Right lobe of liver (tissue), 6 donors: ENCODE results near the gene WIZ. TPM values are rescaled to one million over a fixed set of nuclear protein-coding genes. Genes with fewer than 3 reads are reported as not detected.
A peak's percentile ranks its signal among the peaks of the same experiment; 100 is the strongest.
"Not testable (repeated sequence)": the region's sequence is repeated elsewhere in the genome, so short reads cannot be mapped to it uniquely, and the experiment has no call there.

Experiments
- ATAC-seq, 4 donors: fragments of 200-7000 bp; cut with Tn5 transposase; one replicate each; pipeline ENCODE4 v1.9.1; 2020; ENCODE audit warnings: mild to moderate bottlenecking in 4 of 4, moderate library complexity in 4 of 4
- DNase-seq, 3 donors: peaks; one replicate each; pipeline ENCODE4 v3.0.0-alpha.2; 2020
- H3K27ac ChIP-seq, 3 donors: fragments of 200-600 bp; one replicate each; pipeline ENCODE4 v1.8.0; 2022
- H3K27me3 ChIP-seq, 2 donors: fragments of 200-600 bp; one replicate each; pipeline ENCODE4 v1.8.0; 2022
- H3K36me3 ChIP-seq, 4 donors: fragments of 200-600 bp; sonication (generic) in 1 of 4; one replicate each; pipeline versions ENCODE4 v1.5.1 to v1.8.0; 2017 to 2022; ENCODE audit warnings: control low read depth in 1 of 4
- H3K4me1 ChIP-seq, 4 donors: fragments of 200-600 bp; sonication (generic) in 1 of 4; one replicate each; pipeline versions ENCODE4 v1.5.1 to v1.8.0; 2017 to 2022; ENCODE audit warnings: control low read depth in 1 of 4
- H3K4me3 ChIP-seq, 3 donors: fragments of 200-600 bp; one replicate each; pipeline ENCODE4 v1.8.0; 2022
- H3K9me3 ChIP-seq, 4 donors: fragments of 200-600 bp; sonication (generic) in 1 of 4; one replicate each; pipeline versions ENCODE4 v1.5.1 to v1.8.0; 2017 to 2022; ENCODE audit warnings: control low read depth in 1 of 4
- CTCF ChIP-seq, 4 donors: fragments of 200-600 bp in 3 of 4; fragments of 450-650 bp in 1 of 4; IDR thresholded peaks; one replicate each; pipeline versions ENCODE4 v1.5.1 to v1.8.0; 2016 to 2022; ENCODE audit warnings: antibody characterized with exemption in 4 of 4, mild to moderate bottlenecking in 2 of 4
- POLR2A ChIP-seq: fragments of 450-650 bp; IDR thresholded peaks from one replicate; pipeline ENCODE4 v1.6.1; 2017; ENCODE audit warnings: antibody characterized with exemption, mild to moderate bottlenecking
- WGBS: methylation state at CpG from one replicate; pipeline ENCODE4 v1.1.6; 2018; ENCODE audit warnings: low coverage, low lambda C conversion rate; ENCODE audit not compliant: insufficient coverage; ENCODE audit errors: missing lambda C conversion rate; 5-methylcytosine and 5-hydroxymethylcytosine counted together
- intact Hi-C, 2 donors: fragments of 100-400 bp; cut with DNase I; formaldehyde crosslinking; loops; one replicate each; pipeline versions ENCODE4 v1.11.2 to v1.14.1; 2022
- total RNA-seq, 6 experiments: library from RNA; depleted of rRNA in 2 of 6; stranded (reverse); fragments of >200 nt in 2 of 6; fragmentation: NEBNext Ultra II Directional in 3 of 6; extraction: Animal tissue kit (Norgen Biotek cat#: 25700) in 3 of 6; gene quantifications; one replicate each; pipeline versions ENCODE4 v1.1.0 to v1.2.4, GENCODE V29; 2016 to 2023
- donor health status: DM: no; HTN: yes; CAD: no.
- donor health status: DM: no; HTN: no; CAD: no.
- donor health status: DM: no; HTN: no; CAD: no.
- donor health status: DM: no; HTN: yes; CAD: no.
- donor health status: DM: no; HTN: yes; CAD: no.

The WIZ gene
- total RNA-seq, 6 experiments from 2014 or later = 12.5 to 24.4 (median 14.6) TPM

GRCh38 chr19:15495151-15495550 lies 45.4 kb upstream of the WIZ start:
- H3K4me3 ChIP-seq = no peak overlapping the region
- H3K27me3 ChIP-seq = no peaks in the 10 kb centered on the region
- no peak overlapping the region for H3K27ac ChIP-seq
- no peak for ATAC-seq
- peaks cover 0 to 10% (median 0%) of the 10 kb centered on the region in 4 donors for H3K4me1 ChIP-seq
- no peaks in the 10 kb centered on the region for H3K9me3 ChIP-seq
- WGBS = 75% methylated on average over 1 of the region's 1 CpG
- H3K36me3 ChIP-seq = no peaks in the 10 kb centered on the region
- intact Hi-C loops = no loop called here
- no peak for TF ChIP-seq POLR2A
- TF ChIP-seq CTCF (IDR thresholded peaks at IDR 0.05) = no peak
- no peak for DNase-seq

GRCh38 chr19:15488489-15489226 lies 38.9 kb upstream of the WIZ start:
- intact Hi-C loops = no loop called here
- TF ChIP-seq POLR2A (no peak), CTCF (IDR thresholded peaks at IDR 0.05) (no peak)
- Histone ChIP-seq H3K9me3 (no peaks in the 10 kb centered on the region), H3K36me3 (no peaks in the 10 kb centered on the region), H3K4me1 (no peaks in the 10 kb centered on the region), H3K4me3 (no peak overlapping the region), H3K27me3 (no peaks in the 10 kb centered on the region), H3K27ac (no peak overlapping the region)
- 62% methylated on average over 11 of the region's 13 CpGs for WGBS
- DNase-seq (no peak), ATAC-seq (peak in 1 of 4 donors; percentile 28)

- no peaks in the 10 kb centered on the region for H3K9me3 ChIP-seq
- ATAC-seq (no peak), DNase-seq (no peak)
- H3K4me3 ChIP-seq = no peak overlapping the region
- WGBS = 93% methylated on average over 4 of the region's 4 CpGs
- H3K27ac ChIP-seq = no peak overlapping the region
- H3K36me3 ChIP-seq = no peaks in the 10 kb centered on the region
- TF ChIP-seq CTCF (IDR thresholded peaks at IDR 0.05) = no peak
- no peak for TF ChIP-seq POLR2A
- intact Hi-C loops = no loop called here
- H3K27me3 ChIP-seq = no peaks in the 10 kb centered on the region
- no peaks in the 10 kb centered on the region for H3K4me1 ChIP-seq
Measured at GRCh38 chr19:15487038-15487437, 37.3 kb upstream of the WIZ start.

- H3K36me3 ChIP-seq, ATAC-seq, intact Hi-C loops, H3K4me1 ChIP-seq, H3K9me3 ChIP-seq, H3K27me3 ChIP-seq, H3K27ac ChIP-seq, H3K4me3 ChIP-seq, DNase-seq: not testable (repeated sequence)
- 60% methylated on average over 3 of the region's 5 CpGs for WGBS
Measured at GRCh38 chr19:15485768-15486167, 36.0 kb upstream of the WIZ start.

GRCh38 chr19:15480996-15481395 lies 31.2 kb upstream of the WIZ start:
- intact Hi-C loops, H3K27me3 ChIP-seq, H3K36me3 ChIP-seq, ATAC-seq, DNase-seq, H3K9me3 ChIP-seq, H3K4me3 ChIP-seq: not testable (repeated sequence)
- 83% methylated on average over 5 of the region's 7 CpGs for WGBS
- H3K27ac ChIP-seq = peak overlapping the region in 1 of 3 donors; percentile 68
- H3K4me1 ChIP-seq = peaks cover 0 to 37% (median 9%) of the 10 kb centered on the region in 4 donors
